DMS153 treated with DMSO at 0.1 percent for 48 hours (cell line): ENCODE results near the gene CDK5RAP1.
"Not testable (repeated sequence)": the region's sequence is repeated elsewhere in the genome, so short reads cannot be mapped to it uniquely, and the experiment has no call there.

Experiments
- DNase-seq: peaks from one replicate; lab custom pipeline; 2025; ENCODE audit not compliant: unreplicated experiment; lab: John Stamatoyannopoulos, UW

Gene CDK5RAP1

GRCh38 chr20:33419140-33419974 is 18.0 kb upstream of the CDK5RAP1 start:
- DNase-seq: no peak

DNA sequence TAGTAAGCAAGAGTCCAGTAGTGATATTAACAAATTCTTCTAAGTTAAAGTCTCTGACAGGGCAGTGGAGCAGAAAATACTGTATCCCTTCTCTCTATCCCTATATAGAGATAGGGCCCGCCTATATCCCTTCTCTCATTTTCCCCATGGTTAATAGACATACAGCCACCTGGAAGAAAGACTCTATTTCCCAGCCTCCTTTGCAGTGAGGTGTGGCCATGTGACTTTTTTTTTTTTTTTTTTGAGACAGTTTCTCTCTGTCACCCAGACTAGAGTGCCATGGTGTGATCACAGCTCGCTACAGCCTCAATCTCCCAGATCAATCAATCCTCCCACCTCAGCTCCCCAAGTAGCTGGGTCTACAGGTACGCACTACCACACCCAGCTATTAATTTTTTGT is 16.7 kb upstream of the CDK5RAP1 start:
- no peak for DNase-seq

- DNase-seq: peak; percentile 16
Observed at GRCh38 chr20:33415948-33416347, 14.6 kb upstream of the CDK5RAP1 start.

- DNase-seq: no peak
Observed at GRCh38 chr20:33412484-33412838, 11.1 kb upstream of the CDK5RAP1 start.

- DNase-seq: no peak
Observed at GRCh38 chr20:33411711-33412483, 10.6 kb upstream of the CDK5RAP1 start.

- no peak for DNase-seq
Observed at GRCh38 chr20:33411242-33411641, 9.9 kb upstream of the CDK5RAP1 start.

- DNase-seq: no peak
Observed at GRCh38 chr20:33410081-33410742, 8.9 kb upstream of the CDK5RAP1 start.

- DNase-seq: no peak
Observed at GRCh38 chr20:33408716-33409654, 7.7 kb upstream of the CDK5RAP1 start.

DNA sequence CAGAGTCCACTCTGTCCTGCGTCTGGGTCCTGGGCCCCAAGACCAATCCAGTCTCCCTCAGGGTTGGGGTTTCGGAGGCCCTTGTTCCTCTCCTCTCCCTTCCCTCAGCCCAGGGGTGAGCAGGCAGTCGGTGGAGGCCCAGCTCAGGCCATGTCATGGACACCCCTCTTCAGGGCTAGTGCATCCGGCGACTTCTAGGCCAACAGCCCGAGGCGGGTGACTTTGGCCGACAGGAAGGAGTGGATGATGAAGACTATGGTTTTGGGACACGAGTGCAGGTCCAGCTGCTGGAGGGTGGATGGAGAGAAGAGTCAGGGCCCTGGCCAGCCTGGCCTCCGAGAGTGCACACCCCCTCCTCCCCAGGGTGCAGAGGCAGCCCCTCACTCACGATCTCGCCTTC is 7.0 kb upstream of the CDK5RAP1 start:
- no peak for DNase-seq

- DNase-seq: no peak
Observed at GRCh38 chr20:33407796-33408195, 6.5 kb upstream of the CDK5RAP1 start.

GRCh38 chr20:33407251-33407650 is 5.9 kb upstream of the CDK5RAP1 start:
- no peak for DNase-seq

- no peak for DNase-seq
Observed at GRCh38 chr20:33404281-33404680, 3.0 kb upstream of the CDK5RAP1 start.

GRCh38 chr20:33401921-33402369 is 626 bp upstream of the CDK5RAP1 start:
- DNase-seq: no peak

GRCh38 chr20:33400812-33401183 is 521 bp downstream of the CDK5RAP1 start:
- no peak for DNase-seq

DNA sequence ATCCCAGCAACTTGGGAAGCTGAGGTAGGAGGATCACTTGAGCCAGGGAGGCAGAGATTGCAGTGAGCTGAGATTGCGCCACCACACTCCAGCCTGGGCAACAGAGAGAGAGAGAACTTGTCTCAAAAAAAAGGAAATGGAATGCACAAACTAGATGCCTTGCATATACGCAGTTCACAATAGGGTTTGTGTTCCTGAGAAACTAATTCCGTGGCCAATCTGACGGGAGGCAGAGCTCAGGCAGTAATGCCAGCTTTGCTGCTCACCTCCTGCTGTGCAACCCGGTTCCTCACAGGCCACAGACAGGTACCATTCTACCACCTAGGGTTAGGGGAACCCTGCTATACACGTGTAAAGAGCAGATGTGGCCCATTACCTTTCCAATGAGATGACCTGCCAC is 1.4 kb downstream of the CDK5RAP1 start:
- DNase-seq: no peak

- no peak for DNase-seq
Observed at GRCh38 chr20:33394718-33395117, 6.6 kb downstream of the CDK5RAP1 start.

DNA sequence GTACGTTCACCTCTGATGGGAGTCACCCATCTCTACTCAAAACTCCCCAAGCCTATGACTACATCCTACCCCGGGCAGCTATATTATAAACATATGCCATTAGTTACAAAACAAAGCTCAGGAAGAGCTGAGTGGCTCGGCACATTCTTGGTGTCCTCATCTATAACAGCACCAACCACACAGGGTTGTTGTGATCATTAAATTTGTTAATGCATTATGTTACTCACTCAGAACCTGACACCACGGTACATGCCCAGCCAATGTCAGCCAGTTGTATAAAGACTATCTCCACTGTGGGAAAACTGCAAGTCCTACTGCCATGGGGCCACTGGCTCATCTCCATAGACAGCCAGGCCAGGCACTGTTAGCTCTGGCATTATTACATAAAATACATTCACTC is 7.7 kb downstream of the CDK5RAP1 start:
- DNase-seq: no peak

- no peak for DNase-seq
Observed at GRCh38 chr20:33391722-33392415, 9.4 kb downstream of the CDK5RAP1 start.

DNA sequence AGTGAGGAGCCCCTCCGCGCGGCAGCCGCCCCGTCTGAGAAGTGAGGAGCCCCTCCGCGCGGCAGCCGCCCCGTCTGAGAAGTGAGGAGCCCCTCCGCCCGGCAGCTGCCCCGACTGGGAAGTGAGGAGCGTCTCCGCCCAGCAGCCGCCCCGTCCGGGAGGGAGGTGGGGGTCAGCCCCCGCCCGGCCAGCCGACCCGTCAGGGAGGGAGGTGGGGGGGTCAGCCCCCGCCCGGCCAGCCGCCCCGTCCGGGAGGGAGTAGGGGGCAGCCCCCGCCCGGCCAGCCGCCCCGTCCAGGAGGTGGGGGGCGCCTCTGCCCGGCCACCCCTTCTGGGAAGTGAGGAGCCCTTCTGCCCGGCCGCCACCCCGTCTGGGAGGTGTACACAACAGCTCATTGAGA is 12.0 kb downstream of the CDK5RAP1 start:
- not testable (repeated sequence) for DNase-seq

DNA sequence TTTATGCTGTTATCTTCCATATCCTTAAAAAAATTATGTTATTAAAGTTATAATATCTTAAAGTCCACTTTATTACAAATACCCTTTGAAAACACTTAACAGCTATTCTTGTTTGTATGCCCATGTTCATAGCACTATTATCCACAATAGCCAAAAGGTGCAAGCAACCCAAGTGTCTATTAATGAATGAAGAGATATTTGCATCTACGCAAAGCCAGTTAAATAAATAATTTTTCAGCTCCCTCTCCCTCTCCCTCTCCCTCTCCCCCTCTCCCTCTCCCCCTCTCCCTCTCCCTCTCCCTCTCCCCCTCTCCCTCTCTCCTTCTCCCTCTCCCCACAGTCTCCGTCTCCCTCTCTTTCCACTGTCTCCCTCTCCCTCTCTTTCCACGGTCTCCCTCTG is 13.1 kb downstream of the CDK5RAP1 start:
- no peak for DNase-seq
